Embryonic facial prominence (tissue), 1 donor: ENCODE measurements around the gene APOO.
"Not testable (repeated sequence)": the region's sequence is repeated elsewhere in the genome, so short reads cannot be mapped to it uniquely, and the experiment has no call there.

ENCODE experiments used
- DNase-seq: peaks from one replicate; pipeline ENCODE4 v3.0.0-alpha.2; 2016; ENCODE audit errors: extremely low spot score

Gene APOO

GRCh38 chrX:23904096-23904495 lies 3.6 kb downstream of the APOO start:
- DNase-seq = no peak

DNA sequence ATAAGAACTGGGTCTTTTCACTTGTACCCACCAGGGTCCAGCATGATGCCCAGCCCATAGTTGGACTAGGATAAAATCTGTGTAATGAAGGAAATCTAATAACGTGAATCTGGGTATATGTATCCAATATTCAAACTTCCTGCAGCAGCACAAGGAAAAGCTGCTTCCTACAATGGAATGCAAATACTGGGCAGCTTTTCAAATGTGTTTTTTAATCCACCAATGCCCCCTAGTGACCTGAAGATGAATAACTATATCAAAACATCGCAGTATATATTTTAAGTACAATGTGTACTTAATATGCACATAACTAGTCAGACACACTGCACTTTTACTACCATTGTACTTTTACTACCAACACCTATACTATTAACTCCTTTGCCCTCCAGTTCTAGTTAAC lies 5.3 kb downstream of the APOO start:
- DNase-seq = peak; percentile 12

- DNase-seq = peak; percentile 50
These were observed 5.9 kb downstream of the APOO start for GRCh38 chrX:23901805-23902204.

- DNase-seq = no peak
These were observed 6.7 kb downstream of the APOO start for GRCh38 chrX:23901060-23901459.

GRCh38 chrX:23900220-23900797 lies 7.4 kb downstream of the APOO start:
- no peak for DNase-seq

- DNase-seq = no peak
These were observed 9.3 kb downstream of the APOO start for GRCh38 chrX:23898412-23898959.

- DNase-seq = no peak
These were observed 10.8 kb downstream of the APOO start for GRCh38 chrX:23896981-23897380.

- not testable (repeated sequence) for DNase-seq
These were observed 11.2 kb downstream of the APOO start for GRCh38 chrX:23896539-23896938.

DNA sequence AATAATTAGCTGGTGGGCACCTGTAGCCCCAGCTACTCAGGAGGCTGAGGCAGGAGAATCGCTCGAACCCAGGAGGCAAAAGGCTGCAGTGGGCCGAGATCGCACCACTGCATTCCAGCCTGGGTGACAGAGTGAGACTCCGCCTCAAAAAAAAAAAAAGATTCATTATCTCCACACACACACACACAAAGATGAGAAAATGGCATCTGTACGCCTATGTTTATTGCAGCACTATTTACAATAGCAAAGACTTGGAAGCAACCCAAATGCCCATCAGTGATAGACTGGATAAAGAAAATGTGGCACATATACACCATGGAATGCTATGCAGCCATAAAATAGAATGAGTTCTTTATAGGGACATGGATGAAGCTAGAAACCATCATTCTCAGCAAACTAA lies 12.7 kb downstream of the APOO start:
- DNase-seq = not testable (repeated sequence)

DNA sequence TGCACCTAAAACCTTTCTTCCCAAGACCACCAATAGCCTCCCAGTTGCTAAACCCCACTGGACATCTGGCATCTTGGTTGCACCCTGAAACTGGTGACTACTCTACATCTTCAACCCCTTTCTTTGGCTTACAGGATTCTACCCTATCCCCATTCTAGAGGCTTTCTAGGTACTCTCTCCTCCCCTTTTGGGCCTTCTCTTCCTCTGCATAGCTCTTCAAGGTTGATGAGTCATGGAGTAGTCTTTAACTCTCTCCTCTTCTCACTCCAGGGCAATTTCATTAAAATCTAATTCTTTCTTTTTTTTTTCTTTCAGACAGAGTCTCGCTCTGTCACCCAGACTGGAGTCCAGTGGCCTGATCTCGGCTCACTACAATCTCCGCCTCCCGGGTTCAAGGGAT lies 16.8 kb downstream of the APOO start:
- no peak for DNase-seq

DNA sequence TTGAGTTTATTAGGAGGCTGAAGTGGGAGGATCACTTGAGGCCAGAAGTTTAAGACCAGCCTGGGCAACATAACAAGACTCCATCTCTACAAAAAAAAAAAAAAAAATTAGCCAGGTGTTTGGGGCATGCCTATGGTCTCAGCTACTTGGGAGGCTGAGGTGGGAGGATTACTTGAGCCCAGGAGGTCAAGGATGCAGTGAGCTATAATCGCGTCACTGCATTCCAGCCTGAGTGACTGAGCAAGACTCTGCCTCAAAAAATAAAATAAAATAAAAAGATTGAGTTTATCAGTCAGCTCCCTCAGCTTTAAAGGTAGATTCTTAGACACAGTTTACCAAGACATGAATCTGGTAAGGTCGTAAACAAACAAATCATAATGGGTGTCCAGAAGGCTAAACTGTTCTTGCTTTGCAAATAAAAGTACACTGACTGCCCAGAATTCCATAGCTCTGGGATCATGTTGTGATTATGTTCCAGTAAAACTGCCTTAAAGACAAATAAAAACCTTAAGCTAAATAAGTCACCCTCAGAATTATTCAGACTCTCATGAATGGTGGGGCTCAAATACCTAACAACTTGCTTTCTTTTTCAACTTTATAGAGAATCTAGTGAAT lies 18.7 kb downstream of the APOO start:
- no peak for DNase-seq

GRCh38 chrX:23887918-23888317 lies 19.8 kb downstream of the APOO start:
- DNase-seq = no peak

DNA sequence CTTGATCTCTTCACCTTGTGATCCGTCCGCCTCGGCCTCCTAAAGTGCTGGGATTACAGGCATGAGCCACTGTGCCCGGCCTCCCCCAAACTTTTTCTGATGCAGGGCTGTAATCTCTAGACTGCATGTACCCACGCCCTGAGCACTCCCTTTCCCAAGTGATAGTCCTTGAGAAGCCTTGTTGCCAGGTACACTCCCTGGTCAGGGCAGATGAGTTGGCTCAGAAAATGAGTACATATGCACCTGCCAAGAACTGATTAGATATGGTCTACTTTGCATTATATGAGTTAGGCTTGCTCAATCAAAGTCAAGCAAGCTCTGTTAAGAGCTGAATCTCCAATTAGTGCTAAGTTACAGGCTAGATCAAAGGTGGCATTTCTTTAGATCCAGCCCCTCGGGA lies 20.3 kb downstream of the APOO start:
- DNase-seq = no peak

DNA sequence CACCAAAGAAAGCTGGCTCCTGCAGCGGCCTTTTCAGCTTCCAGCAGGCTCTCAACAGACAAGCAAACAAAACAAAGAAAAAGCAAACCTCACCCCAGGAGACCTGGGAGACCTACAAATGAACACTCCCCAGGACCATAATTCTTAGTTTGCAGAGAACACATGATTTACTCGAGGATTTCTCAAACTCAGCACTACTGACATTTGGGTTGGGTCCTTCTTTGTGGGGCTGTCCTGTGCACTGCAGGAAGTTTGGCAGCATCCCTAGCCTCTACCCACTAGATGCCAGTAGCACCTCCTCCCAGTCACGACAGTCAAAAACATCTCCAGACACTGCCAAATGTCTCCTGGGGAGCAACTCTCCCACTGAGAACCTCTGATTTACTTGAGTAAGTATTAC lies 21.9 kb downstream of the APOO start:
- no peak for DNase-seq

GRCh38 chrX:23884427-23885024 lies 23.2 kb downstream of the APOO start:
- no peak for DNase-seq

- no peak for DNase-seq
These were observed 23.9 kb downstream of the APOO start for GRCh38 chrX:23883737-23884354.

DNA sequence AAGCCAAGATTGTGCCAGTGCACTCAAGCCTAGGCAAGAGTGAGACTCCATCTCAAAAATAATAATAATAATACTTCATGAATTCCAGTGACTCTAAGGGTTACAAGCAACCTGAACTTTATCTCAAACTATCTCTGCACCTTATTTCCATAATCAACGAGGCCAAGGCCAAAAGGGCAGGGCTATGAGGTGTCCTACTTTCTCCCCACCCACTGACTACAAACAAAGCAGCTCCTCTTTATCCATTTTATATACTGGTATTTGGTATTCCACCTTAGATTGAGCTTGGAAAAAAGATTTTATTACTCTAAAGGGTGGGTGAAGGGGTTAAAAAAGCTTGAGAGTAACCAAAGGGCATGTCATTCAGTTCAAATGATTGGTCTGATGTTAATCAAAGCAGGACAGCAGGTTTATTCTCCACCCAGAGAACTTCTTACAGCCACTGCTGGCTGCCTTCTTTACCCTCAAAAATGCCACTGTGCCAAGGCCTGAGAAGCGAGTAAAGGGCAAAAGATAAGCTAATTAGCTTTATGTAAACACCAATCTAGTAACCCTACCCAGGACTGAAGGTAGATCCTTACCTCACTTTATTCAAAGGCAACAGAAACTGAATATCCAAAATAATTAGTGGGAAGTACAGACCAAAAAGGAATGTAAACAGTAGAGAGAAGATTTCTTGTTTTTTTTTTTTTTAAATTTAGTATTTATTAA lies 28.2 kb downstream of the APOO start:
- DNase-seq = no peak

DNA sequence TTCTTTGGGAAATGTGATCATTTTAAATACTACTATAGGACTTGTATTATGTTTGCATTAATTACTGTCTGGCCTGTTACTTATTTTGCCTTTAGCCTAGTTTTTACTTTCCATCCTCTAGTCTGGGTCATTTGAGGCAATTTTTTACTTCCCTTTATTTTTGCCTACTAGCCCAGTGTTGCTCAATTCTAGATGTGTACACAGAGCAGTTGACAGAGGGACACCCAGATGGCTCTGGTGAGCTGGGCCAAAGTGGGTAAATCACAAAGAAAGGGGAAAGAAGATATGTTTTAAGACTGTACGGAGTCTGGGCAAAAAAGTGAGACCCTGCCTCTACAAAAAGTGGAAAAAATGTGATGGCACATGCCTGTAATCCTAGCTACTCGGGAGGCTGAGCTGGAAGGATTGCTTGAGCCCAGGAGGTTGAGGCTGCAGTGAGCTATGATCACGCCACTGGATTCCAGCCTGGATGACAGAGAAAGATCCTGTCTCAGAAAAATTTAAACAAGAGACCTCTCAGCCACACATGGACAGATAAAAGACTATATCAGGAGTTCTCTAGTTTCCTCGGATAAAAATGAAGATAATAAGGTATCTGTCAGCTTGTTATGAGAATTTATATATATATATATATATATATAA lies 35.7 kb downstream of the APOO start:
- DNase-seq = no peak

DNA sequence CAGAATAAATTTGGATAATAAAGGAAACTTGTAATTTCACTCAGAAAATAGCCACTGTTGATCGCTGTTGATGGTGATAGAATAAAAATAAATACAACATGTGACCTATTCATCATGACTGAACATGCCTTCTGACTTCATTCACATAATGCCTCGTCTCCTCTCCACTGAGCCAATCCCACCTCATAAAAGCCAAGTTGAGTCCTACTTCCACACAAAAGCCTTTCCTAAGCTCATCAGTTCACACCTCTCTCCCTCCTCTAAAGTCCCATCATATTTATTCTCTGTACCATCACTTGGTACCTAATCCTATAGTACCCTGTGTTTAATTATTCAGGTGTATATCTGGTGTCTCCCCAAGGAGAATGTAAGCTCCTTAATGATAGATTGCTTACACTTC lies 37.7 kb downstream of the APOO start:
- DNase-seq = no peak

DNA sequence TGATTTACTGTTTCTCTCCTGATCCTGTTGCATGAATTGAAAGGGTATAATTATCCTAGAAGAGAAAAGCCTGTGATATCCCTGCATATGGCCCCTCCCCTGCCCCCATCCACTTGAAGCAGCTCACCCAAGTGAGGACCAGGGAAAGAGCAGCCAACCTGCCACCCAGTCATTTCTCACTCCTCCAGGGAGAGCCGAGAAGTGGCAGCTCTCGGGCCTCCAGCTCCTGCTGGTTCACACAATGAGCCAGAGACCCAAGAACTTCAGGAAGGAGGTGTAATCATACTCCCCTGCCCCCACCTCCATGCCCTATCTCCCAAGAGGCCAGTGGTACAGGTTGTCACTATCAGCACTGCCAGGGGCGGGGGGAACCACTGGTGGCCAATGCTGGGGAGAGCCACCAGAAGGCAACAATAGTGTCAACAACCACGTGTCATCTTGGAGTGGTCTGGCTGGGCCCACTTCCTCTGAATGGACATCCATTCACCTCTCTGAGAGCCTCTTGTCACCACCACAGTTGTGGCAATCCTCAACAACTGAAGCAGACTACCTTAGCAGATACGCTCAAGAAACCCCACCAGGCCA lies 42.9 kb downstream of the APOO start:
- no peak for DNase-seq

DNA sequence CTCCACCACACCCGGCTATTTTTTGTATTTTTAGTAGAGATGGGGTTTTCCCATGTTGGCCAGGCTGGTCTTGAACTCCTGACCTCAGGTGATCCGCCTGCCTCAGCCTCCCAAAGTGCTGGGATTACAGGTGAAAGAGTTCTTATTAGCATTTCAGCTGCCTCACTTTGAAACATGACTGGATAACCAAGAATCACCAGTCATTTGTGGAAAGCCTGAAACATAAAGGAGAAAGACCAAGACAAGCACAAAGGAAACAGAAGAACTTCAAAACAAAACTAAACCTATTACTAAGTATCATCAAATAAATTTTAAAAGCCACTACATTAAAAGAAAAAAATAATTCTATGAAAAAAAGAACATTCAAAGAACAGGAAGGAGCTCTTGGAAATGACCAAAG lies 45.8 kb downstream of the APOO start:
- DNase-seq = not testable (repeated sequence)
